ENCODE measurements around the gene GEMIN5.

Gene GEMIN5

DNA sequence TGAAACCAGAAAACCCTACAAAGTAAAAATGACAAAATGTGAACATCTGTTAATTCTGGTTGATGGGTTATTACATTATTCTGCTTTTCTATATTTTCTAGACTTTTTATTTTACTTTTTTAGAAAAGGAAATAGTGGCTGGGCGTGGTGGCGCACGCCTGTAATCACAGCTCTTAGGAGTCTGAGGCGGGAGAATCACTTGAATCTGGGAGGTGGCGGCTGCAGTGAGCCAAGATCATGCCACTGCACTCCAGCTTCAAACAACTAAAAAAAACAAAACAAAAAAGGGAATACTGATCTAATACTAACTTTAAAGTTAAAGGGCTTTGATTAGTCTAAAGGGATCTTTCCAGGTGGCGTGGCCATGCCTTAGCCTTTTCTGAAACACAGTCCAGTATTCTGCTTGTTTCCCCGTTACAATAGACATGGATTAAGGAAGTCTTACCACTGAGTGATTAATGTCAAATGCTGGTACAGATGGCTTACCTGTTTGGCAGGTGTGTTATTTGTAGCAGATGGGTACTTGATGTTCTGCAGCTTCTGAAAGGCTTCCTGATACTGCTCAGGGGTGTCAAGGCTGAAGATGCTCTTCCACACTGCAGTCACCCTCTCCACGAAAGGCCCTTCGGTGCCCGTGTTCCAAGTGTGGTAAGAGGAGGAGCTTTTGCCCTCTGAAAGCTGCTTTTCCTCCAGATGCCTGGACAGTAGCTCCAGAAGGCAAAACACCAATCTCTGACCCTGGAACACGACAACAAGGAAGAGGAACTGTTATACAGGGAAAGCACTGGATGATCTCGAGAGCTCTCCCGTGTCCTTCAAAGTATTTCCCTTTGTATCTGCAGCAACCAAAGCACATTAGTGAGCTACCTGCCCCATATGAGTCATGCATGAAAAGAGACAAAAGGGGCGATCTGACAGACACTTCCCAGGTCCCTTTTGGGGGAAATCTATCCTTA lies 42.1 kb downstream of the GEMIN5 start:
- in situ Hi-C loops (cut with HindIII; ENCODE audit: low sequenced_read_pairs) = loop anchor here (25.0 kb wide), 1 partner anchor 109 kb away; no protein-coding TSS in a partner anchor

- in situ Hi-C loops (cut with HindIII; ENCODE audit: low sequenced_read_pairs) = loop anchor here (25.0 kb wide), 1 partner anchor 106 kb away; no protein-coding TSS in a partner anchor
Measured at GRCh38 chr5:154893381-154893780, 44.6 kb downstream of the GEMIN5 start.

- in situ Hi-C loops (cut with HindIII; ENCODE audit: low sequenced_read_pairs) = loop anchor here (25.0 kb wide), 1 partner anchor 105 kb away; no protein-coding TSS in a partner anchor
Measured at GRCh38 chr5:154892369-154892771, 45.6 kb downstream of the GEMIN5 start.

- in situ Hi-C loops (cut with HindIII; ENCODE audit: low sequenced_read_pairs) = loop anchor here (25.0 kb wide), 1 partner anchor 98 kb away; no protein-coding TSS in a partner anchor
Measured at GRCh38 chr5:154885439-154885838, 52.6 kb downstream of the GEMIN5 start.

DNA sequence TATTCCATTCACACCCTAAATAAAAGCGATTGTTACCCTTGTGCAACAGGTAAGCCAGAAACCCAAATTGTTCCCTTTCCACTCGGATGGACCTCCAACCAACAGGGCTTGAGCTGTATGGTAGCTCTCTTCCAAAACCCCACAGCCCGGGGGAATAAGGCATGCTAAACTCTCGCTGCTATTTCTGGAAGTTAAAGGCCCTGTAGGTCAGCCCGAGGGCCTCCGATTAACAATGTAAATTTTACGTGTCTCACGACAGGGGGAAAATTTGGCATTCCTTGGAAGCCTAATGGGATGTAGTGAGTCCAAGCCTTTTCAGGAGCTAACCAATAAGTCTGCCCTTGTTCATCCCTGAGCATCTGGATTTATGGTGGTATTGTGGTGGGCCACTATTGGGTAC lies 53.6 kb downstream of the GEMIN5 start:
- in situ Hi-C loops (cut with HindIII; ENCODE audit: low sequenced_read_pairs) = loop anchor here (25.0 kb wide), 1 partner anchor 97 kb away; no protein-coding TSS in a partner anchor

GRCh38 chr5:154881986-154882385 lies 56.0 kb downstream of the GEMIN5 start:
- in situ Hi-C loops (cut with HindIII; ENCODE audit: low sequenced_read_pairs) = loop anchor here (25.0 kb wide), 1 partner anchor 95 kb away; no protein-coding TSS in a partner anchor

GRCh38 chr5:154878642-154879335 lies 59.2 kb downstream of the GEMIN5 start:
- in situ Hi-C loops (cut with HindIII; ENCODE audit: low sequenced_read_pairs) = loop anchor here (25.0 kb wide), 1 partner anchor 91 kb away; no protein-coding TSS in a partner anchor

GRCh38 chr5:154873791-154874331 lies 64.2 kb downstream of the GEMIN5 start:
- in situ Hi-C loops (cut with HindIII; ENCODE audit: low sequenced_read_pairs) = no loop called here

DNA sequence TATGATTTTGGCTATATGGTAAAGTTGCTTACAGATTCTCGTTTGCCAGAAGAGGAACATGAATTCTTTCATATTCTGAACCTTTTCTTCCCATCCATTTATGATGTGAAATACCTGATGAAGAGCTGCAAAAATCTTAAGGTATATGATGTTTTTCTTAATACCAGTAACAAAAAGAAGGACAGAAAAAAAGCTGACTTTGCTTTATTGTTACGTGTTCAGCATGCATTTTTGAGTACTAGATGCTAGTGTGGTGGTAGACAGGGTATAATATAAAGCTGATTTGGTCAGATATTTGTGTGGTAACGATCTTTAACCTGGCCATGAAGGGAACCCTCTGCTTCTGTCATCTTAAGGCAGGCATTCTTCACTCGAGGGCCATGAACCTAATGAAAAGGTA lies 66.3 kb downstream of the GEMIN5 start:
- in situ Hi-C loops (cut with HindIII; ENCODE audit: low sequenced_read_pairs) = no loop called here

DNA sequence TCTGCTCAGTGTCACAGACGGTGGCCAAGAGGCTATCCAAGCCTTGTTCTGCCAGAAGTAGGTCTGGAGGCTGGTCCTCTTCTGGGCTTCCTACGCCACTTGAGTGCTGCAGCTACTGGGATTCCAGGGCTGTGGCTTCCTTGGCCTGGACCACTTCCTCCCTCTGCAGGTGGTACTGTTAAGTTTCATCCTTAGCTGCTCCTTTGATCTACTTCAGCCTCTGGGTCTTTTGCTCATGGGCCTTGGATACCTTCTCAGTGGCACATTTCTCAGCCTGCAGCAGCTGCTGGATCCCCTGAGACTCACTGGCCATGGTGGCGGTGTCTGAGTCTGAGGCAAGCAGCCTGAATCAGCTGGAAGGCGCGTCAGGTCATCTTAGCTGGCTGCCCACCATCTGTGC lies 69.3 kb downstream of the GEMIN5 start:
- in situ Hi-C loops (cut with HindIII; ENCODE audit: low sequenced_read_pairs) = no loop called here

DNA sequence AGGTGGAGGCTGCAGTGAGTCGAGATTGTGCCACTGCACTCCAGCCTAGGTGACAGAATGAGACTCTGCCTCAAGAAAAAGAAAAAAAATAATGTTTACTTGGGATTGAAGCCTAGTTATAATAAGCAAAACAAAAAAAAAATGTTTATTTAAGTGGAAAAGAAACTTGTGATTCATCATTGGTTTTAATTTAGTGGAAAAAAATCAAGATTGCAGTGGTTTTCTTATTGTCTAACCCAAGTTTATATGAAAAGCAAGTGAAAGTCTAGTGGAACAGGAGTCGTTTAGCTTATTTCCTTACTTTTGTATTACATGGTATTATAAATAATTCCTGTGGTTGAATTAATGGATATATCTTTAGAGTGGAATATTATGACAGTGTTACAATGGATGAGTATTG lies 71.2 kb downstream of the GEMIN5 start:
- in situ Hi-C loops (cut with HindIII; ENCODE audit: low sequenced_read_pairs) = no loop called here

- in situ Hi-C loops (cut with HindIII; ENCODE audit: low sequenced_read_pairs) = no loop called here
Measured at GRCh38 chr5:154865466-154866184, 72.4 kb downstream of the GEMIN5 start.

GRCh38 chr5:154863291-154864080 lies 74.5 kb downstream of the GEMIN5 start:
- in situ Hi-C loops (cut with HindIII; ENCODE audit: low sequenced_read_pairs) = no loop called here

DNA sequence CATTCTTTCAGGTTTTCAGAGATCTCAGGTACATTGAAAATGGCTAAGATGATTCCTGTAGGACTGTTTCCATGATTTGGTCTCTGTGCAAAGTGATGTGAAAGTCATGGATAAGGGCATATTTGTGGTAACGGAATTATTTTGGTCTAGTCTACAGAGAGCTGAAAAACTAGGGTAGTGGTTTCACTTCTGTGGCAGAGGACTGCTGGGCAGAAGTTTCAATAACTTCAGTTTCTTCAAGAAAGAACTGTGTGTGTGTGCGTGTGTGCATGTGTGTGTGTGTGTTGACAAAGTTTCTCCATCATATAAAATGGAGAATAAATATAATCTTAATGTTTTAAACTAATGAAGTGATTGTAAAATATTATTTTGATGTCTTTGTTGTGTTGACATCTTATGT lies 75.2 kb downstream of the GEMIN5 start:
- in situ Hi-C loops (cut with HindIII; ENCODE audit: low sequenced_read_pairs) = no loop called here

GRCh38 chr5:154861946-154862345 lies 76.1 kb downstream of the GEMIN5 start:
- in situ Hi-C loops (cut with HindIII; ENCODE audit: low sequenced_read_pairs) = no loop called here

DNA sequence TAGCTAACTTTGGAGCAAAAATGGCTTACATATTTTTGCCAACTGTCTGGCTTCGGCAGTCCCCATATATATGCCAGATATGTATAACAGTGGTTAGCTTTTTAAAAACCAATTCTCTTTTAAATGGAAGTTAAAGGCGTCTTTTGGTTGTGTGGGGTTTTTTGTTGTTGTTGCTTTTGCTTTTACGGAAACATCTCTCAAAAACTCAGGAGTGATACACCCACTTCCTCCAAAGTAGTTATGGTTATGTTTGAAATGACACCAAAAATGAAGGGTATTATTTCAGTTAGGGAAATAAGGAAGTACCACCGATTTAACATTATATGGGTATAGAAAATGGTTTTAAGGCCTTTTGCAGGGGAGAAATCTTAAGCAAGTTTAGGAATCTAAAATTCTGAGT lies 77.2 kb downstream of the GEMIN5 start:
- in situ Hi-C loops (cut with HindIII; ENCODE audit: low sequenced_read_pairs) = no loop called here

DNA sequence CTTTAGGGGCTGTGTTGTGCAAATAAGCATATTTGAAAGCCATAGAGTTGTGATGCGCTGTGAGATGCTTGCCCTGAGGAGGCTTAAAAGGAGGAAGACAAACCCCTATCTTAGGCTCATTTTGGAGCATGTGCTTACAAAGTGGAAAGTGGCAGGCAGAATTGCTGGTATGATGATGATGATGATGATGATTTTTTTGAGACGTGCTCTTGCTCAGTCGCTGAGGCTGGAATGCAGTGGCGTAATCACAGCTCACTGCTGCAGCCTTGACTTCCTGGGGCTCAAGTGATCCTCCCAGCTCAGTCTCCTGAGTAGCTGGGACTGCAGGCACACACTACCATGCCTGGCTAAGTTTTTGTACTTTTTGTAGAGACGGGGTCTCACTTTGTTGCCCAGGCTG lies 77.9 kb downstream of the GEMIN5 start:
- in situ Hi-C loops (cut with HindIII; ENCODE audit: low sequenced_read_pairs) = no loop called here

DNA sequence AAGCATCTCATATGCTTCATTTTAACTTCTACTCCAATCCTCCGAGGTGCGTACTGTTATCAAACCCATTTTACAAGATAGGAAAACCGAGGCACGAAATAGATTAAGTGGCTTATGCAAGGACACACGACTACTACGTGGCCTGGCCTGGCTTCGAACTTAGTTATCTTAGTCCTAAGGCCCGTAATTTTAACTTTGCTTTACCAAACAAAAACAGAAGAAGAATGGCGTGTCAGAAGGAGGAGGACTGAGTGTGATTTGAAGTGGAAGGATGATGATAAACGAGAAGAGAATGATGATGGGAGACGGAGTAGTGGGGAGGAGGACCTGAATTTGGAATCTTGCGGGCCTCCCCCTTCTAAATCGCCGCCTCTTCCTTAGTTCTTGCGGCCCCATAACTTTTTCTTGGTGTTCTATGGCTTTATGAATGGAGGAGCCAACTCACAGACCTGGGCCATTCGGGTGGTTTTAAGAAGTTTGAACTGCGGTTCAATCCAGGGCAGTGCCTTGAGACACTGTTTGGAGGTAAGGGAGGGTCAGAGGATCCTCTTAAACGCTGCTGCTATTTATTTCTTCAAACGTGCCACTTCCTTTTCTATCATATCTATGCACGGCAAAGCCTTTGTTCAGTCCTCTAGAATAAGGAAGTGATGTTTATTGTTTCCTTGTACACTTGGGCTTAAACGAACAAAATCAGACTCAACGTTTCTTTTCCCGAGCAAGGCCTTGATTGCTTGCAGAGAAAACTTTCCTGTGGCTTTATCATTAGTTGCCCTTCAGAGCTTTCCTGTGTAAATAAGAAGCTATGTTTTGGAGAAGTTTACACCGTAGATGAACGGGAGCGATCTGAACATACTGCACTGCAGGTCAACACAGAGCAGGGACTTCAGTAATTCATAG lies 78.8 kb downstream of the GEMIN5 start:
- in situ Hi-C loops (cut with HindIII; ENCODE audit: low sequenced_read_pairs) = no loop called here
